Measurements from ENCODE around the gene RHBDF1.

DNA sequence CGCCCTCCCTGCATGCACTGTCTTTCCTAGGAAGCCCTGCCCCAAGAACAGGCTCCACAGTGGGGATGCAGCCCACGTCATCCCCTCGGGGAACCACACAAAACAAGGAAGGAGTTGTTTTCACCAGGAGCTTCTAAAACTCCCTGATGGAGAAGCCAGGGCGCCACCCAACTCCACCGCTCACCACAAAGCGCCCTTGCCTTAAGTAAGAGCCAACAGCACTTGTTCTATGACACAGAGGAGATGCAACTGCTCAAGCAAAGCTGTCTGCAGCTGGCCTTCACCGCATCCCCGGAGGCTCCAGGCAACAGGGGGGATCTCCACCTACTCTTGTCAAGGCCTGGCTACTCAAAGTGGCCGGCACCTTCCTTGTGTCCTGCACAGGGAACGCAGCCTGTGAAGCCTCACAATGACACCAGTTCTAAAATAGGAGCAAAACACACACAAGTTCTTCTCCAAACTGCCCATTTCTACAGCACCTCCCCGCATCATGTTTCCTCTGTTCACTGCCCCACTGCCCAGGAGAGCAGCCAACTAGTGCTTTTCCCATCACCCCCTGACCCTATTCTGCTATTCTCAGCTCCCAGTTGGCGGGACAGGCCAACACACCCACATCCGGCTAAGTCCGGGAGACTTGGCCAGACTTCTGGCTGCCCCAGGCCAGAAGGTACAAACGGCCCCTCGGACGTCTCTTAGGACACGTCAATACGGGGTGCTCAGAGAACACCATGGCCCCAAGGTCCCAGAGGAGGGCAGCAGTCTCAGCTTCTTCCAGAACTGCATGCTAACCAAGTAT is 29.8 kb upstream of the RHBDF1 start:
- TF ChIP-seq, protein P1, sequence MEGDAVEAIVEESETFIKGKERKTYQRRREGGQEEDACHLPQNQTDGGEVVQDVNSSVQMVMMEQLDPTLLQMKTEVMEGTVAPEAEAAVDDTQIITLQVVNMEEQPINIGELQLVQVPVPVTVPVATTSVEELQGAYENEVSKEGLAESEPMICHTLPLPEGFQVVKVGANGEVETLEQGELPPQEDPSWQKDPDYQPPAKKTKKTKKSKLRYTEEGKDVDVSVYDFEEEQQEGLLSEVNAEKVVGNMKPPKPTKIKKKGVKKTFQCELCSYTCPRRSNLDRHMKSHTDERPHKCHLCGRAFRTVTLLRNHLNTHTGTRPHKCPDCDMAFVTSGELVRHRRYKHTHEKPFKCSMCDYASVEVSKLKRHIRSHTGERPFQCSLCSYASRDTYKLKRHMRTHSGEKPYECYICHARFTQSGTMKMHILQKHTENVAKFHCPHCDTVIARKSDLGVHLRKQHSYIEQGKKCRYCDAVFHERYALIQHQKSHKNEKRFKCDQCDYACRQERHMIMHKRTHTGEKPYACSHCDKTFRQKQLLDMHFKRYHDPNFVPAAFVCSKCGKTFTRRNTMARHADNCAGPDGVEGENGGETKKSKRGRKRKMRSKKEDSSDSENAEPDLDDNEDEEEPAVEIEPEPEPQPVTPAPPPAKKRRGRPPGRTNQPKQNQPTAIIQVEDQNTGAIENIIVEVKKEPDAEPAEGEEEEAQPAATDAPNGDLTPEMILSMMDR (IDR thresholded peaks at IDR 0.05): no peak
- TF ChIP-seq ETV6 (CRISPR knock-in tag; IDR thresholded peaks at IDR 0.05) (no peak), CBFB (CRISPR knock-in tag; IDR thresholded peaks at IDR 0.05; ENCODE audit: low read depth) (no peak), KAT7 (CRISPR knock-in tag; IDR thresholded peaks at IDR 0.05; ENCODE audit: borderline replicate concordance) (no peak), CREB1 (CRISPR knock-in tag; IDR thresholded peaks at IDR 0.05) (no peak), NR3C1 (CRISPR knock-in tag; conservative IDR thresholded peaks at IDR 0.05; ENCODE audit: low read depth) (no peak), NFYB (CRISPR knock-in tag; conservative IDR thresholded peaks at IDR 0.05; ENCODE audit: low read depth) (no peak)
- TF ChIP-seq, protein P2, sequence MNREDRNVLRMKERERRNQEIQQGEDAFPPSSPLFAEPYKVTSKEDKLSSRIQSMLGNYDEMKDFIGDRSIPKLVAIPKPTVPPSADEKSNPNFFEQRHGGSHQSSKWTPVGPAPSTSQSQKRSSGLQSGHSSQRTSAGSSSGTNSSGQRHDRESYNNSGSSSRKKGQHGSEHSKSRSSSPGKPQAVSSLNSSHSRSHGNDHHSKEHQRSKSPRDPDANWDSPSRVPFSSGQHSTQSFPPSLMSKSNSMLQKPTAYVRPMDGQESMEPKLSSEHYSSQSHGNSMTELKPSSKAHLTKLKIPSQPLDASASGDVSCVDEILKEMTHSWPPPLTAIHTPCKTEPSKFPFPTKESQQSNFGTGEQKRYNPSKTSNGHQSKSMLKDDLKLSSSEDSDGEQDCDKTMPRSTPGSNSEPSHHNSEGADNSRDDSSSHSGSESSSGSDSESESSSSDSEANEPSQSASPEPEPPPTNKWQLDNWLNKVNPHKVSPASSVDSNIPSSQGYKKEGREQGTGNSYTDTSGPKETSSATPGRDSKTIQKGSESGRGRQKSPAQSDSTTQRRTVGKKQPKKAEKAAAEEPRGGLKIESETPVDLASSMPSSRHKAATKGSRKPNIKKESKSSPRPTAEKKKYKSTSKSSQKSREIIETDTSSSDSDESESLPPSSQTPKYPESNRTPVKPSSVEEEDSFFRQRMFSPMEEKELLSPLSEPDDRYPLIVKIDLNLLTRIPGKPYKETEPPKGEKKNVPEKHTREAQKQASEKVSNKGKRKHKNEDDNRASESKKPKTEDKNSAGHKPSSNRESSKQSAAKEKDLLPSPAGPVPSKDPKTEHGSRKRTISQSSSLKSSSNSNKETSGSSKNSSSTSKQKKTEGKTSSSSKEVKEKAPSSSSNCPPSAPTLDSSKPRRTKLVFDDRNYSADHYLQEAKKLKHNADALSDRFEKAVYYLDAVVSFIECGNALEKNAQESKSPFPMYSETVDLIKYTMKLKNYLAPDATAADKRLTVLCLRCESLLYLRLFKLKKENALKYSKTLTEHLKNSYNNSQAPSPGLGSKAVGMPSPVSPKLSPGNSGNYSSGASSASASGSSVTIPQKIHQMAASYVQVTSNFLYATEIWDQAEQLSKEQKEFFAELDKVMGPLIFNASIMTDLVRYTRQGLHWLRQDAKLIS (CRISPR knock-in tag; IDR thresholded peaks at IDR 0.05; ENCODE audit: borderline replicate concordance): no peak
- TF ChIP-seq, protein P3, sequence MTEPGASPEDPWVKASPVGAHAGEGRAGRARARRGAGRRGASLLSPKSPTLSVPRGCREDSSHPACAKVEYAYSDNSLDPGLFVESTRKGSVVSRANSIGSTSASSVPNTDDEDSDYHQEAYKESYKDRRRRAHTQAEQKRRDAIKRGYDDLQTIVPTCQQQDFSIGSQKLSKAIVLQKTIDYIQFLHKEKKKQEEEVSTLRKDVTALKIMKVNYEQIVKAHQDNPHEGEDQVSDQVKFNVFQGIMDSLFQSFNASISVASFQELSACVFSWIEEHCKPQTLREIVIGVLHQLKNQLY (CRISPR knock-in tag; IDR thresholded peaks at IDR 0.05): no peak

Data from WTC11 (cell line).